Measurements from ENCODE around the gene NOSIP.
A peak's percentile ranks its signal among the peaks of the same experiment; 100 is the strongest.
"Not testable (repeated sequence)": the region's sequence is repeated elsewhere in the genome, so short reads cannot be mapped to it uniquely, and the experiment has no call there.

NOSIP gene

GRCh38 chr19:49580264-49581006 lies at the start of gene NOSIP:
Gene NOSIP (minus strand): TSS chr19:49580556. CDS start chr19:49560691, 19,865 bp downstream.
- DNase-seq (ENCODE audit: low read depth in 2 of 2), result peak; percentile 94 to 95

- no peak for DNase-seq (ENCODE audit: low read depth in 2 of 2)
Measured at GRCh38 chr19:49629659-49630058, 49.3 kb upstream of the NOSIP start.

GRCh38 chr19:49626226-49626625 lies 45.9 kb upstream of the NOSIP start:
- no peak for DNase-seq (ENCODE audit: low read depth in 2 of 2)

GRCh38 chr19:49624967-49625910 lies 44.9 kb upstream of the NOSIP start:
- no peak for DNase-seq (ENCODE audit: low read depth in 2 of 2)

GRCh38 chr19:49617860-49618259 lies 37.5 kb upstream of the NOSIP start:
- DNase-seq (ENCODE audit: low read depth in 2 of 2), result not testable (repeated sequence)

GRCh38 chr19:49616945-49617344 lies 36.6 kb upstream of the NOSIP start:
- no peak for DNase-seq (ENCODE audit: low read depth in 2 of 2)

- DNase-seq (ENCODE audit: low read depth in 2 of 2), result no peak
Measured at GRCh38 chr19:49616532-49616931, 36.2 kb upstream of the NOSIP start.

- no peak for DNase-seq (ENCODE audit: low read depth in 2 of 2)
Measured at GRCh38 chr19:49615861-49616260, 35.5 kb upstream of the NOSIP start.

GRCh38 chr19:49614096-49614833 lies 33.9 kb upstream of the NOSIP start:
- no peak for DNase-seq (ENCODE audit: low read depth in 2 of 2)

- no peak for DNase-seq (ENCODE audit: low read depth in 2 of 2)
Measured at GRCh38 chr19:49613374-49613773, 33.0 kb upstream of the NOSIP start.

- DNase-seq (ENCODE audit: low read depth in 2 of 2), result no peak
Measured at GRCh38 chr19:49609499-49610092, 29.2 kb upstream of the NOSIP start.

- no peak for DNase-seq (ENCODE audit: low read depth in 2 of 2)
Measured at GRCh38 chr19:49605605-49606004, 25.2 kb upstream of the NOSIP start.

GRCh38 chr19:49602806-49603205 lies 22.4 kb upstream of the NOSIP start:
- DNase-seq (ENCODE audit: low read depth in 2 of 2), result no peak

- no peak for DNase-seq (ENCODE audit: low read depth in 2 of 2)
Measured at GRCh38 chr19:49601482-49602038, 21.2 kb upstream of the NOSIP start.

- no peak for DNase-seq (ENCODE audit: low read depth in 2 of 2)
Measured at GRCh38 chr19:49599378-49600295, 19.3 kb upstream of the NOSIP start.

GRCh38 chr19:49597703-49597974 lies 17.3 kb upstream of the NOSIP start:
- DNase-seq (ENCODE audit: low read depth in 2 of 2), result no peak

GRCh38 chr19:49596954-49597702 lies 16.8 kb upstream of the NOSIP start:
- no peak for DNase-seq (ENCODE audit: low read depth in 2 of 2)

GRCh38 chr19:49596407-49596806 lies 16.1 kb upstream of the NOSIP start:
- no peak for DNase-seq (ENCODE audit: low read depth in 2 of 2)

GRCh38 chr19:49595819-49596404 lies 15.6 kb upstream of the NOSIP start:
- no peak for DNase-seq (ENCODE audit: low read depth in 2 of 2)

All from activated CD4-positive, alpha-beta T cell treated with anti-CD3 and anti-CD28 coated beads for 24 hours (primary cell).